ENCODE data around the gene DAPK2. TPM values are rescaled to one million over a fixed set of nuclear protein-coding genes. Genes with fewer than 3 reads are reported as not detected.

DAPK2 gene
- total and polyA plus RNA-seq, 2 experiments from 2014 or later, result 5.8 to 7.5 TPM

- no peak for DNase-seq
- Histone ChIP-seq H3K9me2 (ENCODE audit: insufficient read depth) (no peaks in the 10 kb centered on the region), H3K4me3 (no peak overlapping the region), H3K9ac (no peak overlapping the region), H3K9me3 (ENCODE audit: low read depth) (no peaks in the 10 kb centered on the region), H3F3A (ENCODE audit: insufficient read depth) (peaks cover 3% of the 10 kb centered on the region), H3K36me3 (ENCODE audit: low read depth) (no peaks in the 10 kb centered on the region), H4K20me1 (ENCODE audit: insufficient read depth) (no peaks in the 10 kb centered on the region), H3K4me1 (ENCODE audit: insufficient read depth) (peaks cover 10% of the 10 kb centered on the region; the same call in 1 of the 2 replicates), H3K27me3 (replicated peaks; ENCODE audit: insufficient read depth) (no peaks in the 10 kb centered on the region), H2AFZ (no peak overlapping the region), H3K27ac (no peak overlapping the region), H3K4me2 (ENCODE audit: unreplicated experiment) (no peak overlapping the region), H3K79me2 (ENCODE audit: insufficient read depth) (no peaks in the 10 kb centered on the region)
- WGBS, 2 experiments (ENCODE audit: low coverage in 1 of 2, low lambda C conversion rate in 2 of 2, missing lambda C conversion rate in 2 of 2), result 95 to 97% methylated on average over 3 of the region's 3 CpGs
- TF ChIP-seq EZH2 (IDR thresholded peaks at IDR 0.05; ENCODE audit: insufficient read depth, poor library complexity, severe bottlenecking) (no peak), EZH2phosphoT487 (IDR thresholded peaks at IDR 0.05; ENCODE audit: insufficient read depth, low read depth) (no peak)
- in situ Hi-C loops (cut with MboI), result no loop called here
Measured at GRCh38 chr15:63991706-63992105, 54.6 kb downstream of the DAPK2 start.

GRCh38 chr15:63990454-63990853 lies 55.8 kb downstream of the DAPK2 start:
- Histone ChIP-seq H3K27me3 (replicated peaks; ENCODE audit: insufficient read depth) (no peaks in the 10 kb centered on the region), H3K4me1 (ENCODE audit: insufficient read depth) (peaks cover 23% of the 10 kb centered on the region), H3K4me2 (ENCODE audit: unreplicated experiment) (no peak overlapping the region), H3K9me2 (ENCODE audit: insufficient read depth) (no peaks in the 10 kb centered on the region), H2AFZ (no peak overlapping the region), H3K4me3 (no peak overlapping the region), H3F3A (ENCODE audit: insufficient read depth) (peaks cover 12% of the 10 kb centered on the region), H3K79me2 (ENCODE audit: insufficient read depth) (no peaks in the 10 kb centered on the region), H4K20me1 (ENCODE audit: insufficient read depth) (no peaks in the 10 kb centered on the region), H3K36me3 (ENCODE audit: low read depth) (no peaks in the 10 kb centered on the region), H3K27ac (no peak overlapping the region), H3K9me3 (ENCODE audit: low read depth) (no peaks in the 10 kb centered on the region), H3K9ac (no peak overlapping the region)
- no peak for DNase-seq
- in situ Hi-C loops (cut with MboI), result no loop called here
- no peak for TF ChIP-seq EZH2phosphoT487 (IDR thresholded peaks at IDR 0.05; ENCODE audit: insufficient read depth, low read depth)
- no peak for TF ChIP-seq EZH2 (IDR thresholded peaks at IDR 0.05; ENCODE audit: insufficient read depth, poor library complexity, severe bottlenecking)
- 94 to 95% methylated on average over 8 of the region's 8 CpGs for WGBS, 2 experiments (ENCODE audit: low coverage in 1 of 2, low lambda C conversion rate in 2 of 2, missing lambda C conversion rate in 2 of 2)

GRCh38 chr15:63987796-63988378 lies 58.4 kb downstream of the DAPK2 start:
- H3K27me3 ChIP-seq (replicated peaks; ENCODE audit: insufficient read depth), result no peaks in the 10 kb centered on the region
- TF ChIP-seq EZH2 (IDR thresholded peaks at IDR 0.05; ENCODE audit: insufficient read depth, poor library complexity, severe bottlenecking) (no peak), EZH2phosphoT487 (IDR thresholded peaks at IDR 0.05; ENCODE audit: insufficient read depth, low read depth) (no peak)
- 80 to 87% methylated on average over 4 of the region's 4 CpGs for WGBS, 2 experiments (ENCODE audit: low coverage in 1 of 2, low lambda C conversion rate in 2 of 2, missing lambda C conversion rate in 2 of 2)
- no peaks in the 10 kb centered on the region for H3K9me2 ChIP-seq (ENCODE audit: insufficient read depth)
- no peaks in the 10 kb centered on the region for H3K36me3 ChIP-seq (ENCODE audit: low read depth)
- H3K4me2 ChIP-seq (ENCODE audit: unreplicated experiment), result no peak overlapping the region
- no peaks in the 10 kb centered on the region for H4K20me1 ChIP-seq (ENCODE audit: insufficient read depth)
- H3K9me3 ChIP-seq (ENCODE audit: low read depth), result no peaks in the 10 kb centered on the region
- H3F3A ChIP-seq (ENCODE audit: insufficient read depth), result peaks cover 12% of the 10 kb centered on the region
- no peak overlapping the region for H3K4me3 ChIP-seq
- no peaks in the 10 kb centered on the region for H3K79me2 ChIP-seq (ENCODE audit: insufficient read depth)
- H3K4me1 ChIP-seq (ENCODE audit: insufficient read depth), result peaks cover 17% of the 10 kb centered on the region
- H3K9ac ChIP-seq, result no peak overlapping the region
- in situ Hi-C loops (cut with MboI), result no loop called here
- no peak overlapping the region for H2AFZ ChIP-seq
- no peak for DNase-seq
- H3K27ac ChIP-seq, result no peak overlapping the region

GRCh38 chr15:63986751-63987341 lies 59.4 kb downstream of the DAPK2 start:
- Histone ChIP-seq H3K9ac (no peak overlapping the region), H3K79me2 (ENCODE audit: insufficient read depth) (no peaks in the 10 kb centered on the region), H3K27ac (peak overlapping the region; percentile 27; the same call in 1 of the 2 replicates), H3K9me3 (ENCODE audit: low read depth) (no peaks in the 10 kb centered on the region), H3K4me1 (ENCODE audit: insufficient read depth) (peaks cover 17% of the 10 kb centered on the region), H3K36me3 (ENCODE audit: low read depth) (no peaks in the 10 kb centered on the region), H3F3A (ENCODE audit: insufficient read depth) (peaks cover 12% of the 10 kb centered on the region), H2AFZ (no peak overlapping the region), H3K4me2 (ENCODE audit: unreplicated experiment) (no peak overlapping the region), H3K4me3 (no peak overlapping the region), H3K9me2 (ENCODE audit: insufficient read depth) (no peaks in the 10 kb centered on the region), H4K20me1 (ENCODE audit: insufficient read depth) (no peaks in the 10 kb centered on the region), H3K27me3 (replicated peaks; ENCODE audit: insufficient read depth) (no peaks in the 10 kb centered on the region)
- 93% methylated on average over 3 of the region's 3 CpGs for WGBS, 2 experiments (ENCODE audit: low coverage in 1 of 2, low lambda C conversion rate in 2 of 2, missing lambda C conversion rate in 2 of 2)
- in situ Hi-C loops (cut with MboI), result no loop called here
- DNase-seq, result peak; percentile 53
- TF ChIP-seq EZH2phosphoT487 (IDR thresholded peaks at IDR 0.05; ENCODE audit: insufficient read depth, low read depth) (no peak), EZH2 (IDR thresholded peaks at IDR 0.05; ENCODE audit: insufficient read depth, poor library complexity, severe bottlenecking) (no peak)

Measured in GM23248 (cell line).